ENCODE results near the gene TBRG1. TPM values are rescaled to one million over a fixed set of nuclear protein-coding genes. Genes with fewer than 3 reads are reported as not detected.
A peak's percentile ranks its signal among the peaks of the same experiment; 100 is the strongest.

Gene TBRG1
- total RNA-seq, 1 experiment from 2014 or later = 22.3 TPM

GRCh38 chr11:124623861-124624525 is 1.3 kb downstream of the TBRG1 start:
- ChIA-PET CTCF (no interaction called here), POLR2A (ENCODE audit: unreplicated experiment) (interaction anchor here (0.6 kb wide), 1 partner anchor 27 kb away, joined by 7 read pairs; no protein-coding TSS in a partner anchor)
- Histone ChIP-seq H3K4me1 (replicated peaks; ENCODE audit: insufficient read depth) (peaks cover 11% of the 10 kb centered on the region), H3K27me3 (ENCODE audit: insufficient read depth, low read depth) (peaks cover 18% of the 10 kb centered on the region), H3F3A (ENCODE audit: insufficient read depth, low read depth) (peaks cover 6% of the 10 kb centered on the region; the same call in 1 of the 2 replicates), H3K79me2 (ENCODE audit: low read depth) (peaks cover 22% of the 10 kb centered on the region), H3K9me2 (ENCODE audit: insufficient read depth) (0 out of 2 replicates have a peak, but pooled peaks cover 3% of the 10 kb centered on the region), H3K4me2 (peak overlapping the region; percentile 94), H3K4me3 (peak overlapping the region; percentile 88), H3K9me3 (ENCODE audit: insufficient read depth, low read depth) (no peaks in the 10 kb centered on the region), H3K27ac (no peak overlapping the region), H2AFZ (no peak overlapping the region), H4K20me1 (ENCODE audit: insufficient read depth) (peaks cover 10% of the 10 kb centered on the region; the same call in 1 of the 2 replicates), H3K36me3 (ENCODE audit: low read depth) (peaks cover 11% of the 10 kb centered on the region)
- intact Hi-C loops (cut with micrococcal nuclease; ENCODE audit: unreplicated experiment) = no loop called here
- no TSS peak for BruUV-seq (replicated peaks)
- DNase-seq = no peak
- TF ChIP-seq CTCF (conservative IDR thresholded peaks at IDR 0.05) (no peak), EZH2 (IDR thresholded peaks at IDR 0.05; ENCODE audit: low read depth) (no peak)

- intact Hi-C loops (cut with micrococcal nuclease; ENCODE audit: unreplicated experiment) = no loop called here
- Histone ChIP-seq H3F3A (ENCODE audit: insufficient read depth, low read depth) (peaks cover 6% of the 10 kb centered on the region; the same call in 1 of the 2 replicates), H3K4me1 (replicated peaks; ENCODE audit: insufficient read depth) (peaks cover 11% of the 10 kb centered on the region), H3K4me2 (no peak overlapping the region), H3K79me2 (ENCODE audit: low read depth) (peaks cover 22% of the 10 kb centered on the region), H3K4me3 (no peak overlapping the region), H3K27ac (no peak overlapping the region), H3K9me2 (ENCODE audit: insufficient read depth) (0 out of 2 replicates have a peak, but pooled peaks cover 3% of the 10 kb centered on the region), H3K36me3 (ENCODE audit: low read depth) (peaks cover 11% of the 10 kb centered on the region), H4K20me1 (ENCODE audit: insufficient read depth) (peaks cover 10% of the 10 kb centered on the region; the same call in 1 of the 2 replicates), H3K9me3 (ENCODE audit: insufficient read depth, low read depth) (no peaks in the 10 kb centered on the region), H3K27me3 (ENCODE audit: insufficient read depth, low read depth) (peaks cover 1% of the 10 kb centered on the region; the same call in 1 of the 2 replicates), H2AFZ (no peak overlapping the region)
- CTCF ChIA-PET = no interaction called here
- TF ChIP-seq EZH2 (IDR thresholded peaks at IDR 0.05; ENCODE audit: low read depth) (no peak), CTCF (conservative IDR thresholded peaks at IDR 0.05) (no peak)
- POLR2A ChIA-PET (ENCODE audit: unreplicated experiment) = no interaction called here
- no peak for DNase-seq
- no TSS peak for BruUV-seq (replicated peaks)
Measured at GRCh38 chr11:124625504-124626168, 3.0 kb downstream of the TBRG1 start.

GRCh38 chr11:124627546-124627945 is 4.9 kb downstream of the TBRG1 start:
- Histone ChIP-seq H3K9me3 (ENCODE audit: insufficient read depth, low read depth) (no peaks in the 10 kb centered on the region), H3K27ac (no peak overlapping the region), H3K9me2 (ENCODE audit: insufficient read depth) (no peaks in the 10 kb centered on the region), H3K79me2 (ENCODE audit: low read depth) (peaks cover 22% of the 10 kb centered on the region), H2AFZ (no peak overlapping the region), H3K4me1 (replicated peaks; ENCODE audit: insufficient read depth) (peaks cover 11% of the 10 kb centered on the region), H3K4me3 (no peak overlapping the region), H3K36me3 (ENCODE audit: low read depth) (peaks cover 11% of the 10 kb centered on the region), H3K4me2 (no peak overlapping the region), H3F3A (ENCODE audit: insufficient read depth, low read depth) (peaks cover 6% of the 10 kb centered on the region; the same call in 1 of the 2 replicates), H4K20me1 (ENCODE audit: insufficient read depth) (peaks cover 10% of the 10 kb centered on the region; the same call in 1 of the 2 replicates), H3K27me3 (ENCODE audit: insufficient read depth, low read depth) (no peaks in the 10 kb centered on the region)
- BruUV-seq (replicated peaks) = no TSS peak
- TF ChIP-seq EZH2 (IDR thresholded peaks at IDR 0.05; ENCODE audit: low read depth) = no peak
- no peak for TF ChIP-seq CTCF (conservative IDR thresholded peaks at IDR 0.05)
- DNase-seq = no peak
- CTCF ChIA-PET = no interaction called here
- POLR2A ChIA-PET (ENCODE audit: unreplicated experiment) = no interaction called here
- intact Hi-C loops (cut with micrococcal nuclease; ENCODE audit: unreplicated experiment) = no loop called here

All from PC-9 (cell line).